Middle frontal gyrus (tissue), 1 donor: ENCODE results near the gene RASL10A.

Experiments used
- DNase-seq: peaks from one replicate; pipeline ENCODE4 v3.0.0-alpha.2; 2015; ENCODE audit warnings: low spot score; ENCODE audit errors: extremely low spot score

Gene RASL10A

GRCh38 chr22:29323641-29324040 is 8.1 kb upstream of the RASL10A start:
- DNase-seq: no peak

- no peak for DNase-seq
Measured at GRCh38 chr22:29320546-29320945, 5.0 kb upstream of the RASL10A start.

- DNase-seq: no peak
Measured at GRCh38 chr22:29319072-29319471, 3.6 kb upstream of the RASL10A start.

- DNase-seq: no peak
Measured at GRCh38 chr22:29317827-29318454, 2.4 kb upstream of the RASL10A start.

GRCh38 chr22:29316141-29316828 is 788 bp upstream of the RASL10A start:
- no peak for DNase-seq

- no peak for DNase-seq
Measured at GRCh38 chr22:29314537-29315285, 786 bp downstream of the RASL10A start.

- no peak for DNase-seq
Measured at GRCh38 chr22:29313576-29314466, 1.7 kb downstream of the RASL10A start.

GRCh38 chr22:29313126-29313575 is 2.3 kb downstream of the RASL10A start:
- no peak for DNase-seq

- no peak for DNase-seq
Measured at GRCh38 chr22:29312218-29313125, 3.0 kb downstream of the RASL10A start.

- DNase-seq: no peak
Measured at GRCh38 chr22:29311464-29312217, 3.9 kb downstream of the RASL10A start.

- DNase-seq: peak; percentile 85
Measured at GRCh38 chr22:29310863-29311339, 4.6 kb downstream of the RASL10A start.

GRCh38 chr22:29310065-29310862 is 5.2 kb downstream of the RASL10A start:
- DNase-seq: no peak

- no peak for DNase-seq
Measured at GRCh38 chr22:29309332-29310064, 6.0 kb downstream of the RASL10A start.

GRCh38 chr22:29308791-29309262 is 6.7 kb downstream of the RASL10A start:
- no peak for DNase-seq

- no peak for DNase-seq
Measured at GRCh38 chr22:29308148-29308790, 7.2 kb downstream of the RASL10A start.

GRCh38 chr22:29307596-29308147 is 7.8 kb downstream of the RASL10A start:
- DNase-seq: no peak
